SIG-M5 treated with dmso at 0.1 percent for 504 hours (cell line): ENCODE measurements around the gene CALN1.
A peak's percentile ranks its signal among the peaks of the same experiment; 100 is the strongest.
"Not testable (repeated sequence)": the region's sequence is repeated elsewhere in the genome, so short reads cannot be mapped to it uniquely, and the experiment has no call there.

Experiments used
- DNase-seq: peaks from one replicate; lab custom pipeline; 2025; ENCODE audit not compliant: unreplicated experiment; lab: John Stamatoyannopoulos, UW

The CALN1 gene

DNA sequence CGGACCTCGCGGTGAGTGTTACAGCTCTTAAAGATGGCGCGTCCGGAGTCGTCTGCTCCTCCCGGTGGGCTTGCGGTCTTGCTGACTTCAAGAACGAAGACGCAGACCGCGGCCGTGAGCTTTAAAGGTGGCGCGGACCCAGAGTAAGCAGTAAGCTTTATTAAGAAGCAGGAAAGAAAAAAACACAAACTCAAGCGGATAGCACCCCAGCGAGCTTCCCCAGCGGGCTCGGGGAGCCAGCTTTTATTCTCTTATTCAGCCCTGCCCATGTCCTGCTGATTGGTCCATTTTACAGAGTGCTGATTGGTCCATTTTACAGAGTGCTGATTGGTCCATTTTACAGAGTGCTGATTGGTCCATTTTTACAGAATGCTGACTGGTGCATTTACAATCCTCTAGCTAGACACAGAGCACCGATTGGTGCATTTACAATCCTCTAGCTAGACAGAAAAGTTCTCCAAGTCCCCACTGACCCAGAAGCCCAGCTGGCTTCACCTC, at the start of gene CALN1:
Gene CALN1, minus strand, starts transcription at position 218 of the 498 bp plus-strand sequence.
- DNase-seq: not testable (repeated sequence)

DNA sequence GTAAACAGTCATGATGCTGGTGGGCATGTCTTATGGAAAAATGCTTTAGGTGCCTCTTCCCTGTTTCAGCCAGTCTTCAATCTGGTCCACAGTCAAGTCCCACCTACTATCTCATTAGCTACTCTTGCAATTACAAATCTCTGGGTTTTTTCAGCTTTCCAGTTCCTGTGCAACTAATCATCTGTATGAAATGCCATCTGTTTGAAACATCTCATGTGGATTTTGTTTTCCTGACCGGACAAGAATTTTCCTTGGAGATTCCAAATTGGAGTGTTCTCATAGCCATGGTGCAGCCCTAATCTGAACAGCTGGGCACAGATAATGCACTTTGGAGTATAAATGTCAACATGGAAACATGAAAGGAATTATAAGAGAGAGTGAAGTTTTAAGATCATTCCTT, 41.3 kb upstream of the CALN1 start:
- DNase-seq: no peak

DNA sequence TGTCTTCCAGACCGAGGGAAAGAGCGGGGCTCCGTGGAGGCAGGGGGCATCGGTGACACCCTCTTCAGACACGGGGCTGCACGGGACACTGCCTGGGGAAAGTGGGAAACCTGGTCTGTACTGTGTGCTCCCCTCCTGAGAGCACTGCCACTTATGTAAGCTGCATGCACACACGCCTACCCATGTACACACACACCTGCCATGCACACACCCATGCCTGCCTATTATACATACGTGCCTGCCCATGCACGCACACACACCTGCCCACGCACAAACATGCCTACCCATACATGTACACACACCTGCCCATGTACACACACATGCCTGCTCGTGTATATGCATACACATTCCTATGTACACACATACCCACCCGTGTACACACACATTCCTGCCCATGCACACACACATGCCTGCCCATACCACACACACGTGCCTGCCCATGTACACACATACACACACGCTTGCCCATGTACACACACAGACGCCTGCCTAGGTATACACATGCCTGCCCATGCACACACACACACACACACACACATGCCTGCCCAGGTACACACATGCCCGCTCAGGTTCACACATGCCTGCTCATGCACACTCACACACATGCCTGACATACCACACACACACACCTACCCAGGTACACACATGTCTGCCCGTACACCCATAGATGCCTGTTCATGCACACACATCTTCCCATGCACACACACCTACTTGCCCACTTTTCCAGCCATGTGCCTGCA, 35.5 kb upstream of the CALN1 start:
- no peak for DNase-seq

DNA sequence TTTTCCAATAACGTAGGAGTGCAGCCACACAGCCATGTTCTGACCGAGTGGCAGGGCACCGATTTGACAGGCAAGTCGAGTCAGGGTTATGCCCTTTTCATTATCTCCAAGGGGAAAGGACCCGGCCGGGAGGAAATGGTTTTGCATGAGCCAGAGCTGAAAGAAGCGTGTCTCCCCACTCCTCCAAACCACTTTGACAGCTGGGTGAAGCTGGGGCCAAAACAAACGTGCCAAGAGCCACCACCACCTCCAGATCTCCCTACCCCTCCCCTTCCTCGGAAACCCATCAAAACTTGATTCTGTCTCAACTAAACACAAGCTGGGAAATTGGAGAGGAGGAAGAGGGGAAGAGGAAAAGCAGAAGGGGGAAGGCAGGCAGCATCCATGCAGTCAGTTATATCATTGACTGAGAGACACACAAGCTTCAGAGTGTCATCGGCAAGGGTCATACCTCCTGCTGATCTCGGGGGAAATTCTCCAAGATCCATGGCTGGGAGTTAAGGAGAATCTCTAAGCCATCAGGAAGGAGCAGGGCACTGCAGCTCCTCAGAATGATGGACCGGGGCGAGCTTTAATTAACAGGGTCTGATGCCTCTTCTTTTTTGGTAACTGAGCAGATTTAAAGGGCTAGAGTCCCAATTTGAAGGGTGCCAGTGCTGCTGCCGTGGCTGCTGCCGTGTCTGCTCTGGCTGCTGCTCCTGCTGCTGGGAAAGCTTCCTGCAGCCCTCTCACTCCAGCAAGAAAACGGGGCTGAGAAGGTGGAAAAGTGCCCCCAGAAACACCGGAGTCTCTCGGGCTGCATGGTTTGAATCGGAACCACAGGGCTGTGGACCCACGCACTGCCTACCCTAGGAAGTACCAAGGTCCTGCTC, 34.7 kb upstream of the CALN1 start:
- DNase-seq: no peak

DNA sequence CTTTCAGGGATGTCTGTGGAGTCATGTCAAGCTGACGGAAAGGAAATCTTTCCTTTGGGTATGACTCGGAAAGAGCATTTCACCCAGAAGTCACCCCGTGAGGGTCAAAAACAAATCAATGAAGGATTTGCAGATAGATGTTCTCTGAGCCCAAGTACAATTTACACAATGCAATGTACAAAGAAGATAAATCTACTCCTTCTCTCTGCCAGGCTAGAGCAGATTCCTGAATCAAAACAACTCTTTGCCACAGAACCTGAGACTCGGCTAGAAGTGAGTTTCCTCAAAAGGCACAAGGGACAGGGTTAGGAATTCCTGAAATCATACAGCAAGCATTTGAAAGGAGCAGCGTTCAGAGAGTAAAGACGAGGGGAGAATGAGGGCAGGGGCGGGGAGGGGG, 34.0 kb upstream of the CALN1 start:
- no peak for DNase-seq

DNA sequence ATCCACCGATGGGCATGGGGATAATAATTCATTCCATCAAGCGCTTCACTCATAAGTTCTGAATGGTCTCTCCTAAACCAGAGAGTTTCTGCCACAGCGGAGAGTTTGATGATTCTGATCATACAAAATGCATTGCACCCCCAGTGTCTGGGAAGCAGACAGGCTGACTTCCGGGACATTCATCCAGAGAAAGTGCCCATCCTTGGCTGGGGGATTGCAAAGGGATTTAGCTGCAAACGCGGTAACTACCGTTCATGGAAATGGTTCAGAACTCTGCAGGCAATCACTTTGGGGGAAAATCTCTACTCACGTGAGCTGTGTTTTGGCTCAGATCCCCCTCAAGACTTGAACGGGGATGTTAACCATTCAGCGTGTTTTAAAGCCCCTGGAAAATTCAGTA, 33.4 kb upstream of the CALN1 start:
- DNase-seq: no peak

DNA sequence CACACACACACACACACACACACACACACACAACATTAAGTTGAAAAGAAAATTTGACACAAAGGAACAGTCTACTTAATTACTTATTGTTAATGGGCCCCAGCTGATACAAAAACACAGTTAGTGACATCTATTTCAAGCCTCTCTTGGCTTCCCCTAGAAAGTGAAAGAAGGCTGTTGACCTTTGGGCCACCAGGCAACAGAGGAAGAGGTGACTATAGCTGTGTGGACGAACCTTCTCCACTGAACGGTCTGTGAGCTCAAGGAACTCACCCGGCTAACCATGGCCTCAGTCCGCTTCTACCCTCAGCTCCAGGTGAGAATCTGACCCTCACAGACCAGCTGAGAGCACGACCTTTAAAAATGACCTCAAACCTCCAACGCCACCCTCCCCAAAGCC, 32.9 kb upstream of the CALN1 start:
- no peak for DNase-seq

DNA sequence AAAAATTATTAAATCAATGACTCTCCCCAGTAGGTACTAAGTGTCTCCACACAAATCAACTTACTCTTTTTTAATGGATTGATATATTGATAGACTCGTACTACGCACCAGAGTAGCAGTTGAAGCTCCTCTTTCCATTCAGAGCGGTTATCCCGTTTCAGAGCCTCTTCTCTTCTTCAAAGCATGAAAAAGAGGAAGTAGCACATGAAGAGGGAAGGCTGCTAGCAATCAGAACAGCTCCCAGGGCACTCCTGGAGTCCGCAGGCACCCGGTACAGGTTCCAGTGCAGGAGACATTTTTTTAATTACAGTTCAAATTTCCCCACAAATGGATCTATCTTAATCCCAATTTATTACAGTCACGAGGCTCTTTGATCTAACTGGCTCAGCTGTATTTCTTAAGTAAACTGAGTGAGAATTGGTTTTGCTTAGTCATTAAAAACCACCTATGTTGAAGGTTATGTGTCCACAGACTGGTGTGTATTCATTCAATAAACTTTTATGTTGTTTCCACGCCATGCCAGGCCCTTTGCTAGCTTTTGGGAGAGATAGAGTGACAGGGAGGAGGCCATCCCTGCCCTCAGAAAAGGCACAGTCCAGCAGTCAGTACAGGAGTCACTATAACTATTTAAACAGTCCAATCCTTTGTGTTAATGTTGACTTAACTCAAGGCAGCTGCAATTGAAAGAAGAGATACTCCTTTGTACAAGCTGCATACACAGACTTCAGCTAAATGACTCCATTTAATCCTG, 32.1 kb upstream of the CALN1 start:
- DNase-seq: peak; percentile 57

DNA sequence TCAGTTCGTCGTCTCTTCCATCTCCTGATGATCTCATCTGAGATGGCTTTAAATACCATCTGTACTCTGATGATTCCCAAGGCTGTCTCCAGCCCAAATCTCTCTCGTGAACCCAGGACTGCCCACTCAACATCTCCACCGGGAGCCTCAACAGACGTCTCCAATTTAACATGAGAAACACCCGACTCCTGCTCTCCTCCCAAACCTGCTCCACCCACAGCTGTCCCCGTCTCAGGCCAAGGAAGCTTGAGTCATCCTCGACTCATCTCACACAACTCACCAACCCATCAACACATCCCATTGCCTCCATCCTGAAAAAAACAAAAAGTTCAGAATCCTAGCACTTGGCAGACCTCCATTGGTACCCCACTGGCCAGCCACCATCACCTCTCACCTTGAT, 29.7 kb upstream of the CALN1 start:
- no peak for DNase-seq

DNA sequence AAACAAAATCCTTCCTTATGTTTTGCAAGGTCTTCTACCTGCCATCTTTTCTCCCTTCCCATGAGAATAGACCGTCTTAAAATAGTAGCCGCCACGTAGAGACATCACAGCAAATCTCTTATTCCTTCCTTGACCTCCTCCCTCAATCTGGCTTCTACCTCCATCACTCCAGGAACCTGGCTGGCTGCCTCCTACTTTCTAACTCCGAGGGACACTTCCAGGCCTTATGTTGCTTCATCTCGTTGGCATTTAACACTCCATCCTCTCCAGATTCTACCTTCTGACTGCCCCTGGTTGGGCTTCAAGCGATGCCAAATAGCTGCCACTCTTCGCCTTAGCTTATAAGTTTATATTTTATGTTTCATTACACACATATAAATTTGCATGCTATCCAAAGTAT, 26.4 kb upstream of the CALN1 start:
- DNase-seq: no peak

DNA sequence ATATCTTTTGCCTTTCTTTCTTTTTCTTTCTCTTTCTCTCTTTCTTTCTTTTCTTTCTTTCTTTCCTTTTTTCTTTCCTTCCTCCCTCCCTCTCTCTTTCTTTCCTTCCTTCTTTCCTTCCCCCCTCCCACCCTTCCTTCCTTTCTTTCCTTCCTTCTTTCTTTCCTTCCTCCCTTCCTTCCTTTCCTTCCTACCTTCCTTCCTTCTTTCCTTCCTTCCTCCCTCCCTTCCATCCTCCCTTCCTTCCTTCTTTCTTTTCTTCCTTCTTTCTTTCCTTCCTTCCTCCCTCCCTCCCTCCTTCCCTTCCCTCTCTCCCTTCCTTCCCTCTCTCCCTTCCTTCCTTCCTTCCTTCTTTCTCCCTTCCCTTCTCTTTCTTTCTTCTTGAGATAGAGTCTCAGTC, 25.5 kb upstream of the CALN1 start:
- no peak for DNase-seq

DNA sequence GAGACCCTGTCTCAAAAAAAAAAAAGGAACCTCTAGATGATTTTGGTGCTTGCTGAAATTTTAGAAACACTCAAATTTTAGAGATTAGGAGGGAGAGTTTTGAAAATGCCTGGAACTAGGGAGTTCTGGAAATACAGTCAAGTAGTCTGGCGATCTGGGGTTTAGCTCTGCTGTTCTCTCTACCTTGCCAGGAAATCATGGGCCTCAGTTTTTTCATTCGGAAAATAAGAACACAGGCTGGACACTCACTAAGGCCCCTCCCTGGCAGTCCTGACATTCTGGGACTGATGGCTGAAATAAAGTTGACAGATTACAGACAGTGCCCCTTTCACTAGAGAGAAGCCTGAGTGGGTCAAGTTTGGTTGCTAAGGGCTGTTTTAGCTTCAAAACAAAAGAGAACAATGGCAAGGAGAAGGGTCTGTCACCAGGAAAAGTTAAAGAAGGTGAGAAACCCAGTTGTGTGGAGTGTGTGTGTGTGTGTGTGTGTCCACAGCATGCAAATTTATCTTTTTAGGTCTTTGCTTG, 25.0 kb upstream of the CALN1 start:
- no peak for DNase-seq

DNA sequence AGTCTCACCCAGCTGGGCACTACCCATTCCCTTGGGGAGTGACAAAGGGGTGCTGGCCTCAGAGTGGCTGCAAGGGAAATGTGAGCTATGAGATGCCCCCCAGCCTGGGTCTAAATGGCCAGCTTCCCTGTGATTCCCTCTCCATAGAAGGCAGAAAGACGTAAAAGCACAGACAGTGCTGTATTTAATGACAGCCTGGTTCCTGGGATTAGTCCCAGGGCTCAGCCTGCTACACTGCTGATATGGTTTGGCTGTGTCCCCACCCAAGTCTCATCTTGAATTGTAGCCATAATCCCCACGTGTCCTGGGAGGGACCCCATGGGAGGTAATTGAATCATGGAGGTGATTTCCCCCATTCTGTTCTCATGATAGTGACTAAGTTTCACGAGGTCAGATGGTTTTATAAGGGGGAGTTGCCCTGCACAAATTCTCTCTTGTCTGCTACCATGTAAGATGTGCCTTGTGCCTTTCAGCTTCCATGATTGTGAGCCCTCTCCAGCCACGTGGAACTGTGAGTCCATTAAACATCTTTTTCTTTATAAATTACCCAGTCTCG, 23.9 kb upstream of the CALN1 start:
- no peak for DNase-seq

DNA sequence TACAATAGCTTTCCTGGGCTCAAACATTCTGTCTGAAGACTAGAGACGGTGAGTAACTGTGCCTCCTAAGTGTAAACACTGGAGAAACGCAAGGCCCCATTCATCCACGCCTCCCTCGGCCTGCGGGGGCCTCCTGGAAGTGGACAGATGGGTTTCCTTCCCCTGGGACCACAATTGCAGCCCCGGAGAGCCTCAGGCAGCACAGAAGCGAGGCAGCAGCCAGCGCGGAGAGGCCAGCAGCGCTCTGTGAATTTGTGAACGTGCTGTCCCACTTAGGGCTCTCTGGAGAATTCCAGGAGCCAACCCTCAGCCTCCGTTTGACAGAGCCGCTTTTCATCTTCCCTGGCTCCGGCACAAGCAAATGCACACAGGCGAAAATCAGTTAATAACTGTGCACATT, 23.2 kb upstream of the CALN1 start:
- no peak for DNase-seq

DNA sequence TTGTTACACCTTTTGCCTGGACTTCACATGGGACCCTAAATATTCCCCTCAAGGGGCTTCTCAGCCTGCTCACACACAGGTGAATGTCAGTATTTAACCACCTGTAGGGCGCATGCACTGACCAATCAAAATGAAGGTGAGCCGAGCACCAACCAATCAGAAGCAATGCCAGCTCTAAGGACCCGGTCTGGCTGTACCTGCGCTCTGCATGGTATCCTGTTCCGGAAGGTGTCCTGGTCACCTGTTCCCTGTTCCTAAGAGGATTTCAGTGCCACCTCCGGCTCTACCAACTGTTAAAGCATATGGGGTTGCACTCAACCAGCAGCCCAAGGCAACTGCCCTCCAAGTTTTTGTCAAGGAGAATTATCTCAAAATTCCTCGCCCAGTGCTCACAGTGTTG, 18.4 kb upstream of the CALN1 start:
- DNase-seq: no peak

DNA sequence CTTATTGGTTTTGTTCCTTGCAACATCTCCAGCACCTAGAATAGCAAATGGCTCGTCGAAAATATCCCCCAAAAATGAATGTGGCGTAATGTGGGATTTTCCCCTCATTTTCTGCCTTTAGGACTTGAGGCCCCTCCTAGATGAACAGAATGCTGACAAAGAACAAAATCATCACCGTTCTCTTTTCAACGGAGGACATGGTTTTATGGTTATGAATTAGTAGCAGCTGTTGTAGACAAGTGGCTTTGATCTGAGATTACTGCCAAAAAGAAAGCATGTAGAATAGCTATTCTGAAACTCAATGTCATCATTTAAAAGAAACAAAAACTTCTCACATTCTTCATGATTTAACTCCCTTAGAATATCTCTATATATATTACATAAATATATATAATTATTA, 17.2 kb upstream of the CALN1 start:
- no peak for DNase-seq

DNA sequence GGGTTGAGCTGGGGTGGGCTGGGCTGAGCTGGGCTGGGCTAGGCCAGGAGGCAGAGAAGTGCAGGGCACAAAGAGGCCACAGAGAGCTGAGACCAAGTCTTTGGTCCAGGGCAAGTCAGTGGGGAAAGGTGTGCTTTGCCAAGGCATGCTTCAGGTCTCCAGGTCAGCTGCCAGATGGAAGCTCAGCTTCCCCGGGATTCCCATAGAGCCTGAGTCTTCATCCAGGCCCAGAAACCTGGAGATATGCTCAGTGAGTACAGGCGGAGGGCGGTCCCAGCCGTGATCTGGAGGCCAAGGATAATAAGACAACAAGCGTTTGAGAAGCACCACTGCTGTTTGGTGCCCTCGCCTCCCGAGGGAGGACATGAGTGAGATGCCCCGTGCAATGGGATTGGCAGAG, 4.7 kb upstream of the CALN1 start:
- DNase-seq: no peak

DNA sequence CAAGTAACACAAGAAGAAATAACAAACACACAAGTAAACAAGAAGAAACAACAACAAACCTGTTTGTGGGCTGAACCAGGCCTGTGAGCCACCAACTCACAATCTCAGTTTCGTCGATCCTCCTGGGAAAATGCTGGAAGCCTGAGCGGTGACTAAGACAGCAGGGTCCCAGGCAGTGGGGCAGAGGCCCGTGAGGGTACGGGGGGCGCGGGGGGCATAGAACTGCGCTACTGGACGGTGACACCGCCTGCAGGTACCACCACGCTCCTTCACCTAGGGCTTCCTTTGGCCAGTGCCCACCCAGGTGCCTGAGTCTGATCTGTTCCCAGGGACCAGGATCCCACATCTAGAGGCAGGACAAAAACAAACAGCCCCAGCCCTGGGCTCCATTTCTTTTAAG, 3.4 kb upstream of the CALN1 start:
- DNase-seq: no peak

DNA sequence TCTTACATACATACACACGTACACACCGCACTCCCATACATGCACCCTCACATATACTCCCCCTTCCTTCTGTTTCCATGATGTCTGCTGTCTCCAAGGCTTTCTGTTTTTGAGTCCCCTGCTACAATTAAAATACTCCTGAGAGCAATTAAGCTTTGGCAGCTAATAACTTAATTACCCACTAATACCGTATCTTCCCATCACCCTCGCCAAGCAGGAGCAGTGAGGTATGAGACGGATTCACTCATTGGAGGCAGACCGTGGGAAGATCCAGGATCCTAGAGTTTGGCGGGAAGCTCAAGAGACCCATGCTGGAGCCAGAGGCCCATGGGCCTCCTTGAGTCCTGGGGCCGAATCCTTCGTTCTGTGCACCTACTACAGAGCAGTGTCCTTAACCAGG, 1.7 kb upstream of the CALN1 start:
- DNase-seq: no peak

DNA sequence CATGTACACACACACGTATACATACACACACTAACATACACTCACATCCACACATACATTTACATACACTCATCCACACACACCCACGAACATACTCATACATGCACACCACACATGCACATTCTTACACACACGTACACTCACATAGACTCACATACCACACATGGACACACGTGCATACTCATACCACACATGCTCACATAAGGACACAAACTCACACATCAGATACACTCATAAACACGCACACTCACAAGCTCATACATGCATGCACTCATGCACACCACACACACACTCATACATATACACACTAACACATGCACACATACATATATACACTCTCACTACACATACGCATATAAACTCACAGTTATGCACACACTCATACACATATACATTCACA, 1.2 kb upstream of the CALN1 start:
- DNase-seq: no peak

DNA sequence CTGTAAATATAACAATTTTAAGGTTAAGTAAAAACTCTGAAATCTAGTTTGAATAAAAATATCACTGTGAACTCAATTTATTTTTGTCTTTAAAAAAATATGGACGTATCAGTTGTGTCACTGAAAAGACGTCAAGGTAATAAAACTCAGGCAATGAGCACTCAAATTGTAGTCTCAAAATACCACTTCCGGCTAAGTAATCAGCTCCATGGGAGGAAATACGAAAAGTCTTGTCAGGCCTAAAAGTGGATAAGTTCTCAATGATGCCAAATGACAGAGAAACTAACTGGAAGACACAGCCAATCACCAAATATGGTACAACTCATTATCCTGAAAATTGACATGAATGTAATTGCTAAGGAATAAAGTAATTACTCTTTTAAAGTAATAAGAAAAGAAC, 719 bp downstream of the CALN1 start:
- DNase-seq: no peak
